ENCODE data around the gene LMBR1L. TPM values are rescaled to one million over a fixed set of nuclear protein-coding genes. Genes with fewer than 3 reads are reported as not detected.

LMBR1L gene
- total and polyA plus RNA-seq, 10 of the 15 experiments (the other 5 are each of a cell fraction or from before 2014, with no cell fraction given): 2.1 to 42.6 (median 20.0) TPM

DNA sequence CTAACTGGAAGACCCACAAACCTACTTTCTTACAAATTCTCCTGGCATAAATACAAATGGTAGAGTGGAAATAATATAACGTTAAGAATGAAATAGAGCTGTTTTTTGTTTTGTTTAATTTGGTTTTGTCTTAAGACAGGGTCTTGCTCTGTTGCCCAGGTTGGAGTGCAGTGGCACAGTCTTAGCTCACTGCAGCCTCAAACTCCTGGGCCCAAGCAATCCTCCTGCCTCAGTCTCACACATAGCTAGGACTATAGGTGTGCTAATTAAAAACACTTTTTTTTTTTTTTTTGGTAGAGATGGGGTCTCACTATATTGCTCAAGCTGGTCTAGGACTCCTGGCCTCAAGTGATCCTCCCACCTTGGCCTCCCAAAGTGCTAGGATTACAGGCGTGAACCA lies 11.9 kb downstream of the LMBR1L start:
- Histone ChIP-seq H3K27me3 (replicated peaks in 1 of 2; ENCODE audit: control insufficient read depth in 2 of 2, insufficient read depth in 2 of 2, low read length in 1 of 2) (peaks cover 3 to 8% of the 10 kb centered on the region in 2 experiments), H3K9me3 (replicated peaks; ENCODE audit: control insufficient read depth, insufficient read depth, low read length) (no peaks in the 10 kb centered on the region), H3K9ac (ENCODE audit: control insufficient read depth, insufficient read depth, low read length) (no peak overlapping the region), H2AFZ (ENCODE audit: control insufficient read depth, low read depth, low read length) (no peak overlapping the region), H3K27ac (ENCODE audit: control insufficient read depth, insufficient read depth) (no peak overlapping the region), H3K36me3 (ENCODE audit: control insufficient read depth in 2 of 2, insufficient read depth in 2 of 2, low read length in 1 of 2) (peaks cover 7 to 13% of the 10 kb centered on the region in 2 experiments), H3K4me1 (ENCODE audit: control insufficient read depth, insufficient read depth, low read length) (no peaks in the 10 kb centered on the region), H3K79me2 (ENCODE audit: control insufficient read depth, insufficient read depth, low read length) (no peaks in the 10 kb centered on the region), H4K20me1 (ENCODE audit: control insufficient read depth, insufficient read depth) (no peaks in the 10 kb centered on the region), H3K4me2 (ENCODE audit: control insufficient read depth, insufficient read depth) (no peak overlapping the region), H3K4me3 (no peak overlapping the region)
- FAIRE-seq (no peak), ATAC-seq (no peak), DNase-seq (ENCODE audit: low read depth, low spot score) (no peak)
- BruUV-seq (replicated peaks): no TSS peak
- WGBS (ENCODE audit: insufficient coverage, insufficient replicate concordance, low lambda C conversion rate, missing lambda C conversion rate): 100% methylated on average over 2 of the region's 2 CpGs
- RAD21 ChIA-PET (ENCODE audit: unreplicated experiment): interaction anchor here (0.6 to 5.3 kb wide), 8 partner anchors 11 to 41 kb away, joined by 3 to 31 read pairs (median 4); partner anchors contain the start of genes RHEBL1 and TUBA1B
- CTCF ChIA-PET: interaction anchor here (0.7 to 12.2 kb wide), 27 partner anchors 11 to 173 kb away, joined by 3 to 244 read pairs (median 5); partner anchors contain the start of genes FKBP11, LMBR1L, RHEBL1 and TUBA1B
- POLR2A ChIA-PET: interaction anchor here (0.5 to 1.3 kb wide), 8 partner anchors 10 to 411 kb away, joined by 3 to 8 read pairs (median 4); no protein-coding TSS in a partner anchor
- SMC1A ChIA-PET (ENCODE audit: uncharacterized antibody, unreplicated experiment): interaction anchor here (0.6 to 3.8 kb wide), 10 partner anchors 10 to 165 kb away, joined by 3 to 23 read pairs (median 4); partner anchors contain the start of gene LMBR1L
- intact Hi-C loops (cut with micrococcal nuclease; ENCODE audit: unreplicated experiment) (loop anchor here (1.0 kb wide), 1 partner anchor 34 kb away; no protein-coding TSS in a partner anchor), in situ Hi-C loops (cut with MboI) (no loop called here)
- TF ChIP-seq GABPA (IDR thresholded peaks at IDR 0.05; ENCODE audit: low read depth) (no peak), CEBPZ (IDR thresholded peaks at IDR 0.05; ENCODE audit: low read depth, low read length) (no peak), TARDBP (IDR thresholded peaks at IDR 0.05; ENCODE audit: borderline replicate concordance) (no peak), DPF2 (IDR thresholded peaks at IDR 0.05) (no peak), POLR2A (IDR thresholded peaks at IDR 0.05; ENCODE audit: low read depth, low read length) (no peak), LARP7 (IDR thresholded peaks at IDR 0.05) (no peak), CREB1 (IDR thresholded peaks at IDR 0.05; ENCODE audit: low read depth) (no peak), EZH2 (IDR thresholded peaks at IDR 0.05; ENCODE audit: borderline replicate concordance, control insufficient read depth, low read depth, low read length) (no peak), SRF (IDR thresholded peaks at IDR 0.05; ENCODE audit: low read depth in 2 of 2, low read length in 2 of 2) (no peak), NBN (IDR thresholded peaks at IDR 0.05) (no peak), ZNF217 (IDR thresholded peaks at IDR 0.05) (no peak), BCL3 (IDR thresholded peaks at IDR 0.05; ENCODE audit: borderline replicate concordance, insufficient read depth, low read depth, low read length, poor library complexity, severe bottlenecking) (no peak), CEBPB (IDR thresholded peaks at IDR 0.05; ENCODE audit: borderline replicate concordance in 1 of 2, low read depth in 2 of 2, low read length in 2 of 2) (no peak)
- TF ChIP-seq, protein P1, sequence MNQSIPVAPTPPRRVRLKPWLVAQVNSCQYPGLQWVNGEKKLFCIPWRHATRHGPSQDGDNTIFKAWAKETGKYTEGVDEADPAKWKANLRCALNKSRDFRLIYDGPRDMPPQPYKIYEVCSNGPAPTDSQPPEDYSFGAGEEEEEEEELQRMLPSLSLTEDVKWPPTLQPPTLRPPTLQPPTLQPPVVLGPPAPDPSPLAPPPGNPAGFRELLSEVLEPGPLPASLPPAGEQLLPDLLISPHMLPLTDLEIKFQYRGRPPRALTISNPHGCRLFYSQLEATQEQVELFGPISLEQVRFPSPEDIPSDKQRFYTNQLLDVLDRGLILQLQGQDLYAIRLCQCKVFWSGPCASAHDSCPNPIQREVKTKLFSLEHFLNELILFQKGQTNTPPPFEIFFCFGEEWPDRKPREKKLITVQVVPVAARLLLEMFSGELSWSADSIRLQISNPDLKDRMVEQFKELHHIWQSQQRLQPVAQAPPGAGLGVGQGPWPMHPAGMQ (IDR thresholded peaks at IDR 0.05; ENCODE audit: borderline replicate concordance): no peak
- TF ChIP-seq, protein P2, sequence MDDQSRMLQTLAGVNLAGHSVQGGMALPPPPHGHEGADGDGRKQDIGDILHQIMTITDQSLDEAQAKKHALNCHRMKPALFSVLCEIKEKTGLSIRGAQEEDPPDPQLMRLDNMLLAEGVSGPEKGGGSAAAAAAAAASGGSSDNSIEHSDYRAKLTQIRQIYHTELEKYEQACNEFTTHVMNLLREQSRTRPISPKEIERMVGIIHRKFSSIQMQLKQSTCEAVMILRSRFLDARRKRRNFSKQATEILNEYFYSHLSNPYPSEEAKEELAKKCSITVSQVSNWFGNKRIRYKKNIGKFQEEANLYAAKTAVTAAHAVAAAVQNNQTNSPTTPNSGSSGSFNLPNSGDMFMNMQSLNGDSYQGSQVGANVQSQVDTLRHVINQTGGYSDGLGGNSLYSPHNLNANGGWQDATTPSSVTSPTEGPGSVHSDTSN (IDR thresholded peaks at IDR 0.05; ENCODE audit: insufficient replicate concordance, low read depth, low read length): no peak
- TF ChIP-seq, protein P3, sequence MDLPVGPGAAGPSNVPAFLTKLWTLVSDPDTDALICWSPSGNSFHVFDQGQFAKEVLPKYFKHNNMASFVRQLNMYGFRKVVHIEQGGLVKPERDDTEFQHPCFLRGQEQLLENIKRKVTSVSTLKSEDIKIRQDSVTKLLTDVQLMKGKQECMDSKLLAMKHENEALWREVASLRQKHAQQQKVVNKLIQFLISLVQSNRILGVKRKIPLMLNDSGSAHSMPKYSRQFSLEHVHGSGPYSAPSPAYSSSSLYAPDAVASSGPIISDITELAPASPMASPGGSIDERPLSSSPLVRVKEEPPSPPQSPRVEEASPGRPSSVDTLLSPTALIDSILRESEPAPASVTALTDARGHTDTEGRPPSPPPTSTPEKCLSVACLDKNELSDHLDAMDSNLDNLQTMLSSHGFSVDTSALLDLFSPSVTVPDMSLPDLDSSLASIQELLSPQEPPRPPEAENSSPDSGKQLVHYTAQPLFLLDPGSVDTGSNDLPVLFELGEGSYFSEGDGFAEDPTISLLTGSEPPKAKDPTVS (IDR thresholded peaks at IDR 0.05; ENCODE audit: low read depth, low read length): no peak

Data from GM12878 (cell line).